SKM-1 treated with dmso at 0.1 percent for 144 hours (cell line): ENCODE results near the gene CDH26.

Source experiments
- DNase-seq: peaks from one replicate; lab custom pipeline; 2025; ENCODE audit not compliant: unreplicated experiment; lab: John Stamatoyannopoulos, UW

The CDH26 gene

DNA sequence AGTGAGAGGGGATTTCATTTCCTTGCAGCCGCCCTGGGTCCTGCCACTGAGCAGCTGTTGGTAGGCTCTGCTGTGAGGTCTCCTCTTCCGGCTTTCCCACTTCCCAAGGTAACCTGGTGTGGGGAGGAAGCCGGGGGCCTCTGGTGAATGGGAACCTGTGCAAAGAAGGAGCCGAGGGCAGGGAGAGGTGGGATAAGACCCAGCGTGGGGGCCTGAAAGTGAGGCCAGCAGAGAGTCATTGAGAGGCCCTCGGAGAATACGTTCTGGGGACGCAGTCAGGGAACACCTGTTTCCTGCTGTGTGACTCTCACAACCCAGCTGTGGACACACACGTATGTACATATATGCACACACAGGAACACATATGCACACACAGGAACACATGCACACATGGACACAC, 100.7 kb downstream of the CDH26 start:
- DNase-seq, result no peak

DNA sequence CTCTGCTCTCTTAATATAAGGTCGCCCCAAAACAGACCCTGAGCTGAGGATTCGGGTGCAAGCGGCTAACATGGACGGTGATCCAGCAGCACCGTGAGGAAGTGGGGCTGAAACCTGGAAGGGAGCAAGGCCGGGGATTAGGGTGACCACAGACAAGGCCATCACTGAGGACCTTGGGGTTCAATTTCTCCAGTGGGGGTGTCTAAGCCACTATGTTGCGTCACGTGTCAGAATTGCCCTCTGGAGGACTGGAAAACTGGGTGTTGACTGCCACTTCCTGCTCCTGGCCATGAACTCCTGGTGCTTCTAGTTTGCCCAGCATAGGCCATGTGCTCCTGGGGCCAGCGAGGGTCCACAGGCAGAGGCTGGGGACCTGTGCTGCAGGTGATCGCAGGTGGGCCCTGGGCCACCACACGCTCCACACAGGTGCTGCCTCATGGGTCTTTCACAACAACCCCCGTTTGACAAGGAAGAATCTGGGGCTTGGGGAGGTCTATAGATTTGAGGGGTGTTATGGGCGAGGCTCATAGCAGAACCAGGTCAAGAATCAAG, 101.9 kb downstream of the CDH26 start:
- DNase-seq, result no peak

DNA sequence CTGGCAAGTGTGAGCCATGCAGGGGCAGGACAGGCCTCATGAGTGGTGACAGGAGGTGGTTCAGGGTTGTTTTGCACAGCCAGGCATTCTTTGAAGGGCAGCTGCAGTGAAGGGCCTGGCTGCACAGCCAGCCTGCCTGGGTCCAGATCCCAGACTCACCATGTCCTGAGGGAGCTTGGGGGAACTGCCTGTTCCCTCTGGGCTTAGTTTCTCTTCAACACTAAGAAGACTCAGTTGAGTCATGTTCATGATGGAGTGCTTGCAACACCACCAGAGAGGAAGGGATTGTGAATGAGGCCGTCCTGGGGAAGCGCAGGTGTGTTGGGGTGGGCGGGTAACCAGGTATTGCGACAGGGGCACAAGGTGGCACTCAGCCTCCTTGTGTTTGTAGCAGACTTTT, 102.4 kb downstream of the CDH26 start:
- no peak for DNase-seq

DNA sequence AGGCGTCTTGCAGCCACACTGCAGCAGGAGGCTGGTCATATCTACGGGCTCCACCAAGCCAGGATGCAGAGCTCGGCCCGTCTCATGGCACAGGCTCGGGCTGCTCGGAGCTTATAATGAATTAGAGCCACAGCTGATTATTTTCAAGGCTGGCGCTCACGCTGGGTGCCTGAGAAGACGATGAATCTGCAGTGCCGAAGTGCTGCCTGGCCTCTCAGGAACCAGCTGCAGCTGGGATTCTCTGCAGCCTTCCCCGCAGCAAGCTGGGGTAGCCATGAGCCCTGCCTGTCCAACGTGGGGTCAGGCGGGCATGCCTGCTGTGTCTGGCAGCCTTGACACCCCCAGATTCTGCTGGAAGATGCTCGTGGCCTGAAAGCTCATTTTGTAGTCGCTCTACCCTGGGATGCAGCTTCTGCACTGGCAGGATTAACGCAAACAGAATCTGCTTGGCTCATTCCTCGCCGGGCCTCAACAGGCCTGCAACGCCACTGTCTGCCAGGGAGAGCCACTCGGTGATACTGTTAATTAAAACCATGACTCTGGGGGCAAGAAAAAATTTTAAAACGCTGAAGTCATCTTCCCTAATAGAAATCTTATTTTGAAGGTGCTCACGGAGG, 104.3 kb downstream of the CDH26 start:
- no peak for DNase-seq

DNA sequence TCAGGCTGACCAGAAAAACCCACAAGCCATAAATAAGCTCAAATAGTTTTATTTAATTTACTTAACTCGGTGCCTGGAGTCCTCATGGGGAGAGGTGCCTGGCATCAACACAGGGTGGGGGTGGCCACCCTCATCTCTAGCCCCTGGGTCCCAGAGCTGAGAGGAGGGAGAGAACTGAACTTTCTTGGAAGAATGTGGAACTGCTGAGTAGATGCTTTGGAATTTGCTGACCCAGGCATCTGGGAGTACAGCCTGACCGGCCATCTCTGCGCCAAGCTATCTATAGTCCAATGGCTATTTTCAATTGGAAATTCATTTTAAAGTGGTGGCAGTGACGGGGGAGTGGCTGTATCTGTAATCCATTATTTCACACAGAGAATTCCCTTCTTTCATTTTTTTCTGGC, 104.8 kb downstream of the CDH26 start:
- DNase-seq, result no peak

DNA sequence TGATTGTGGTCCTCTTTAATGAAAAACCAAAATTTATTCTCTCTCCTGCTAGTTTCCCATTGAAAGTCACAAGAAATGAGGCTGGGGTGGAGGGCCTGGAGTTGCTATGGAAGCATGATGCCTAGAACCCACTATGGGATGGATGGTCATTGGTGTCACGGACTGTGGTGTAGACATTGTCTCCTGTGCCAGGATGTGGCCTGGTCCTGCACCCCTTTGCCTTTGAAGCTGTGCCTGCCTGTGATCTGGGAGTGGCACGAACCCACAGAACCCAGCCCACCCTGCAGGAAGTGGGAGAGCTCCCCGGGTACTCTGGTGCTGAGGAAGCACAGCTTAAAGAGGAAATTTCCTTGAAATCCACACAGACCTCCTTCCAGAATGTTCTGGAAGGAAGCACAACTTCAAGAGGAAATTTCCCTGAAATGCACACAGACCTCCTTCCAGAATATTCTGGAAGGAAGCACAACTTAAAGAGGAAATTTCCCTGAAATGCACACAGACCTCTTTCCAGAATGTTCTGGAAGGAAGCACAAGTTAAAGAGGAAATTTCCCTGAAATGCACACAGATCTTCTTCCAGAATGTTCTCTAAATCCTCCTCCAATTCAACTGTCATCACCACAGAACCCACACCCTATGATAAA, 105.6 kb downstream of the CDH26 start:
- no peak for DNase-seq
